ENCODE results near the gene DNHD1.

Gene DNHD1

DNA sequence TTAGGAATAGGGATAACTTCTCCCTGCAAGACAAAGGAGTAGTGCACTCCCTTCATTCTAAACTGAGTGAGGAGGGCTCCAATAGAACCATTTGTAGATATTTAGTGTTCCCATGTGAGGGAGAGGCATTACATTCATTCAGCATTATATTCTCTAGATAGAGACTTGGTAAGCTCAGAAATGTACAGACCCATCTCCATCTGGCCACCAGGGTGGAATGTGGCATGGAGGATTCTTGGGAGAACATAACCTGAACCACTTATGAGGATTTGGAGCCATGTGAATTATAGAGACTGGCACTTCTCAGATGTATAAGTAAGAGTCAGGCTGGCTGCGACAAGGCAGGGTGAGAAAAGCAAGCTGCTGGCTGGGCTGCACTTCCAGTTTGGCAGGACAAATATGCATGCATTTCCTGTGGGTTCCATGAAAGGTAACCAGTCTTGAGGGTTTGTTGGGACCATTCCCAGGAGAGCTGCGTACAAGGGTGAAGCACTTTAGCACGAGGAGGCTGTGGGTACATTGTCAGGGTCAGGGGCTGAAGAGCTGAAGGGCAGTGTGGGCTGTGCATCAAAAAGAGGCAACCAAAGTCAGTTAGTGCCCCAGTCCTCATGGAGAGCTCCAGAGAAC lies 97.2 kb downstream of the DNHD1 start:
- Histone ChIP-seq H3K4me2 (peak overlapping the region in 7 of 11 experiments; percentile 3 to 56 (median 40); a peak in 12 of 22 replicates), H3K36me3 (peaks cover 77 to 99% (median 89%) of the 10 kb centered on the region in 11 experiments), H3K9ac (no peak overlapping the region), H3K9me3 (replicated peaks in 1 of 11) (no peaks in the 10 kb centered on the region), H3K4me3 (no peak overlapping the region), H3K27me3 (no peaks in the 10 kb centered on the region), H3K4me1 (peaks cover 0 to 20% (median 13%) of the 10 kb centered on the region in 10 experiments; a peak in 12 of 20 replicates), H4K20me1 (peaks cover 0 to 79% (median 46%) of the 10 kb centered on the region in 11 experiments; a peak in 17 of 22 replicates), H3K27ac (no peak overlapping the region)
- TF ChIP-seq Cebpa-rat (IDR thresholded peaks at IDR 0.05) = no peak

DNA sequence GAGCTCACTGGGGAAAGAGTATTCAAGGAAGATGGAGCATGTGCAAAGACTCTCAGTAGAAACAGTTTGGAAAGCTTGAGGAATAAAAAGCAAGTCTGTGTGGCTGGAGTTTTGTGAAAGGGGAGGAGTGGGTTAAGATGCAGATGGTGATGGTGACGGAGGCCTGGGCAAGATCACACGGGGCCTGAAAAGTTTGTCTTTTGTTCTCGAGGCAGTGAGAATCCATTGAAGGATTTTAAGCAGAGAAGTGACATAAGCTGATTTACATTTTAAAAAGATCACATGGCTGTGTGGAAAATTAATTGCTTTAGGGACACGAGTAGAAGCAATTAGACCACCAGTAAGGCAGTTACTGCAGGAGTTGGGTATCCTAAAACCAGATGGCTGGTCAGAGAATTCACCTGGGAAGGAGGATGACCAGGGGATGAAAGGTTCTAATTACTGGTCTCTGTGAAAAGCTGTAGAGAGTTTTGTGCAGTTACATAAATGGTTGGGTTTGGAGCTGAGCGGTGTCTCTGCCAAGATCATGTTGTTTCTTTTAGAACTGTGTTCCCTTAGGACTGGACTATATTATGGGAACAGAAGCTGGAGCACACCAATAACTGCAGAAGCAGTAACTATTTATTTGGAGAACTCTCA lies 99.3 kb downstream of the DNHD1 start:
- H3K4me2 ChIP-seq = no peak overlapping the region
- no peak overlapping the region for H3K4me3 ChIP-seq
- peaks cover 95 to 100% (median 99%) of the 10 kb centered on the region in 11 experiments for H3K36me3 ChIP-seq
- H3K9me3 ChIP-seq (replicated peaks in 1 of 11) = no peaks in the 10 kb centered on the region
- peaks cover 0 to 98% (median 65%) of the 10 kb centered on the region in 11 experiments; a peak in 19 of 22 replicates for H4K20me1 ChIP-seq
- peaks cover 4 to 26% (median 16%) of the 10 kb centered on the region in 10 experiments; a peak in 18 of 20 replicates for H3K4me1 ChIP-seq
- no peak overlapping the region for H3K9ac ChIP-seq
- H3K27ac ChIP-seq = no peak overlapping the region
- no peaks in the 10 kb centered on the region for H3K27me3 ChIP-seq
- no peak for TF ChIP-seq Cebpa-rat (IDR thresholded peaks at IDR 0.05)

DNA sequence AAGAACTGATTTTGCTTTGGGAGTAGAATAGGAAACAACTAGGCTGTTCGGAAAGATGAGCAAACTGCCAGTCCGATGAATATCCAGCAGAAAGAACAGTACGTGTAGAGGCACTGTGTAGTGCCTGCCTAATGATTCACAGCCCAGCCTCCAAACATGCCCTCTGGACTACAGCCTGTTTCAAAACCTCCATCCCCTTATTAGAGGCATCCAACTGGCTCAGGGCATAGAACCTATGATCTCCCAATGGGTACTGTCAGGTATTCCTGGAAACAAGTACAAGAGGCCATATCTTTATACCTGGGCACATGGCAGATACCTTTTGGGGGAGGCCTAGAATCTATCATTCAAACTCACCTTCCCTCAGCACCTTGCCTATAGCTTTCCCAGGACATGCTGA lies 101.5 kb downstream of the DNHD1 start:
- Histone ChIP-seq H3K4me2 (no peak overlapping the region), H3K36me3 (peaks cover 79 to 87% (median 84%) of the 10 kb centered on the region in 11 experiments), H3K27ac (no peak overlapping the region), H3K4me3 (no peak overlapping the region), H3K27me3 (no peaks in the 10 kb centered on the region), H3K9me3 (replicated peaks in 1 of 11) (no peaks in the 10 kb centered on the region), H3K9ac (no peak overlapping the region), H3K4me1 (peaks cover 15 to 36% (median 27%) of the 10 kb centered on the region in 10 experiments), H4K20me1 (peaks cover 9 to 95% (median 81%) of the 10 kb centered on the region in 11 experiments; a peak in 19 of 22 replicates)
- TF ChIP-seq Cebpa-rat (IDR thresholded peaks at IDR 0.05) = no peak

GRCh38 chr11:6599449-6599848 lies 102.4 kb downstream of the DNHD1 start:
- no peak overlapping the region for H3K4me2 ChIP-seq
- H3K9me3 ChIP-seq (replicated peaks in 1 of 11) = no peaks in the 10 kb centered on the region
- TF ChIP-seq Cebpa-rat (IDR thresholded peaks at IDR 0.05) = no peak
- peaks cover 15 to 29% (median 22%) of the 10 kb centered on the region in 10 experiments for H3K4me1 ChIP-seq
- H4K20me1 ChIP-seq = peaks cover 9 to 88% (median 76%) of the 10 kb centered on the region in 11 experiments; a peak in 19 of 22 replicates
- no peaks in the 10 kb centered on the region for H3K27me3 ChIP-seq
- no peak overlapping the region for H3K27ac ChIP-seq
- H3K36me3 ChIP-seq = peaks cover 71 to 78% (median 75%) of the 10 kb centered on the region in 11 experiments
- H3K9ac ChIP-seq = no peak overlapping the region
- H3K4me3 ChIP-seq = no peak overlapping the region

DNA sequence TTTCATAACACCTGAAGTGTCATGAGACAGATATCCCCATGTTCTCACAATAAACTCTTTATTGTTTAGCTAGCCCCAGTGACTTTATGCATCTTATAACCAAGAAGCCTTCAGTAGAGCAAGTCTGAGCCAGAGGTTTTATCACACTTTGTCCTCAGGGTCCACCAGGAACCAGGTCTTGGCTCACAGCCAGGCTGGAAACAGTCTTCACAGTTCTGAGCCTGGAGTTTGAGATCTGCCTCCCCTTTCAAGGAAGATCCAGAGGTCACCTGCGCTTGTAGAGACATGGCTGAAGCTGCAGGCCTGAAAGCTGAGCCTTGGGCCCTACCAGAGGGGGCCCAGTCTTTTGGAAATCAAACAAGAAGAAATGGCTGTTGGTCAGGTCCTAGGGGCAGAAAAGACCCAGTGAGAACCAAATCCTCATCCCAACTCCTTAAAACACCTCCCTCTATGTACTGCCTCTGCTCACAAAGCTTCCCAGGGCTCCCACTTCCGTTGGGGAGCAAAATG lies 102.9 kb downstream of the DNHD1 start:
- Histone ChIP-seq H3K27me3 (no peaks in the 10 kb centered on the region), H4K20me1 (peaks cover 9 to 88% (median 73%) of the 10 kb centered on the region in 11 experiments; a peak in 19 of 22 replicates), H3K9me3 (replicated peaks in 1 of 11) (no peaks in the 10 kb centered on the region), H3K36me3 (peaks cover 66 to 73% (median 70%) of the 10 kb centered on the region in 11 experiments), H3K4me3 (no peak overlapping the region), H3K4me1 (peaks cover 18 to 29% (median 23%) of the 10 kb centered on the region in 10 experiments), H3K4me2 (no peak overlapping the region), H3K9ac (no peak overlapping the region), H3K27ac (no peak overlapping the region)
- no peak for TF ChIP-seq Cebpa-rat (IDR thresholded peaks at IDR 0.05)

GRCh38 chr11:6601041-6601461 lies 104.0 kb downstream of the DNHD1 start:
- Histone ChIP-seq H3K27me3 (no peaks in the 10 kb centered on the region), H3K9ac (peak overlapping the region in 5 of 11 experiments; percentile 30 to 94 (median 90); a peak in 3 of 22 replicates), H3K27ac (0 out of 22 replicates have a peak overlapping the region, but pooled peaks of 1 of the 11 experiments have one; percentile 11), H3K4me3 (no peak overlapping the region; a peak in 1 of 20 replicates), H3K36me3 (peaks cover 57 to 65% (median 60%) of the 10 kb centered on the region in 11 experiments), H3K9me3 (replicated peaks in 1 of 11) (no peaks in the 10 kb centered on the region), H4K20me1 (peaks cover 9 to 80% (median 67%) of the 10 kb centered on the region in 11 experiments; a peak in 19 of 22 replicates), H3K4me2 (peak overlapping the region in 7 of 11 experiments; percentile 89 to 98 (median 95); a peak in 9 of 22 replicates), H3K4me1 (peaks cover 29 to 38% (median 34%) of the 10 kb centered on the region in 10 experiments)
- TF ChIP-seq Cebpa-rat (IDR thresholded peaks at IDR 0.05) = no peak

DNA sequence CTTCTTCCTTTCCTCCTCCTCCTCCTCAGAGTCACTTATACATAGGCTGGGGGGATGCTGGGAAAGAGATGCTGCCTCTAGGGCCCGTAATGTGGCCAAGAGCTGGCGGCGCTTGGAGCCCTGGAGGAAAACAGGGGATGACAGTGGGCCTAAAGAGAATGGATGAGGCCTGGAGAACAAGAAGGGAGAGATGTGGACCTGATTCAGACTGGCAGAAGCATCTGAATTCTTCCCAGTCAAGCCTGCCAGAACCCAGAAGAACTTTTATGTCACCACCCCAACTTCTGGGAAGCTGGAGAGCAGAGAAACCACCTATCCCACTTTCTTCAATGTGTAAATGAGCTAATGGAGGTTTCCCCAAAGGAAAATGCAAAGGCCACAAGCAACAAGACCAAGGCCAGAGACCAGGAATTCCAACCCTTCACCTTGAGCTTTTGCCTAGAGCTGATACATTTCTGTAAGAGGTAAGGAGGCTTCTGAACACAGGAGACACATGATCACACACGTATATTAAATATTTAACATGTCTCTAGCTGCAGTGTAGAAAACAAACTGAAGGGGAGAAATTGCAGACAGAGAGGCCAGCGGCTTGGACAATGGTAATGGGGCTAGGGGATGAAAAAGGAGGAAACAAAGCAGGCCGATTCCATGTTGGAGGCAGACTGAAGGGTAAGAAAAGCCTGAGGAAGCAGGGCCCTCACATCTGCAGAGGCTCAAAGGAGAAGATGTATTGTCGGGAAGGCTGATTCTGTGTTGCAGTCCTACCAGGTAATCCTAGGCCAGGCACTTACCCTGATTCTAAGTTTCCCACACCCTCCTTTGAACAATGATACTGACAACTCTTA lies 105.2 kb downstream of the DNHD1 start:
- no peak for TF ChIP-seq Cebpa-rat (IDR thresholded peaks at IDR 0.05)
- Histone ChIP-seq H3K4me1 (peaks cover 42 to 50% (median 47%) of the 10 kb centered on the region in 10 experiments), H3K4me2 (peak overlapping the region; percentile 89 to 98 (median 95)), H3K9me3 (replicated peaks in 1 of 11) (no peaks in the 10 kb centered on the region), H3K9ac (peak overlapping the region; percentile 80 to 94 (median 90)), H3K4me3 (peak overlapping the region; percentile 81 to 96 (median 88)), H3K27me3 (no peaks in the 10 kb centered on the region), H3K27ac (peak overlapping the region; percentile 50 to 88 (median 83); a peak in 21 of 22 replicates), H4K20me1 (peaks cover 11 to 78% (median 55%) of the 10 kb centered on the region in 11 experiments; a peak in 19 of 22 replicates), H3K36me3 (peaks cover 44 to 57% (median 48%) of the 10 kb centered on the region in 11 experiments)

All from BLaER1 treated with 17β-estradiol and CSF1 and Interleukin-3, amounts not matched to agents 10 nM and 100 nM (cell line).